ENCODE data around the gene CFAP69.

Gene CFAP69

DNA sequence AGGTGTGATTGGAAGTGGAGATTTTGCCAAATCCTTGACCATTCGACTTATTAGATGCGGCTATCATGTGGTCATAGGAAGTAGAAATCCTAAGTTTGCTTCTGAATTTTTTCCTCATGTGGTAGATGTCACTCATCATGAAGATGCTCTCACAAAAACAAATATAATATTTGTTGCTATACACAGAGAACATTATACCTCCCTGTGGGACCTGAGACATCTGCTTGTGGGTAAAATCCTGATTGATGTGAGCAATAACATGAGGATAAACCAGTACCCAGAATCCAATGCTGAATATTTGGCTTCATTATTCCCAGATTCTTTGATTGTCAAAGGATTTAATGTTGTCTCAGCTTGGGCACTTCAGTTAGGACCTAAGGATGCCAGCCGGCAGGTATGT lies 19.8 kb upstream of the CFAP69 start:
- TF ChIP-seq OSR1 (CRISPR knock-in tag; IDR thresholded peaks at IDR 0.05): no peak
- no peak for TF ChIP-seq TOX (CRISPR knock-in tag; IDR thresholded peaks at IDR 0.05; ENCODE audit: borderline replicate concordance)
- TF ChIP-seq ARNTL (CRISPR knock-in tag; IDR thresholded peaks at IDR 0.05; ENCODE audit: borderline replicate concordance, low read depth): no peak
- TF ChIP-seq POU6F1 (CRISPR knock-in tag; IDR thresholded peaks at IDR 0.05; ENCODE audit: borderline replicate concordance, low read depth): no peak
- no peak for ATAC-seq

- TF ChIP-seq GLIS3 (CRISPR knock-in tag; IDR thresholded peaks at IDR 0.05) (no peak), ZFP3 (CRISPR knock-in tag; IDR thresholded peaks at IDR 0.05) (no peak), ISL1 (CRISPR knock-in tag; IDR thresholded peaks at IDR 0.05) (no peak)
- ATAC-seq: no peak
These were observed 19.4 kb upstream of the CFAP69 start for GRCh38 chr7:90225601-90226000.

- ATAC-seq: no peak
These were observed 17.7 kb upstream of the CFAP69 start for GRCh38 chr7:90227259-90227658.

GRCh38 chr7:90229682-90230081 lies 15.3 kb upstream of the CFAP69 start:
- ATAC-seq: no peak
- TF ChIP-seq ZC3H10 (CRISPR knock-in tag; IDR thresholded peaks at IDR 0.05) (no peak), OSR1 (CRISPR knock-in tag; IDR thresholded peaks at IDR 0.05) (no peak), ZNF70 (CRISPR knock-in tag; IDR thresholded peaks at IDR 0.05) (no peak), ZNF565 (CRISPR knock-in tag; conservative IDR thresholded peaks at IDR 0.05; ENCODE audit: low read depth) (no peak), BACH2 (CRISPR knock-in tag; IDR thresholded peaks at IDR 0.05; ENCODE audit: borderline replicate concordance) (no peak), POU6F1 (CRISPR knock-in tag; IDR thresholded peaks at IDR 0.05; ENCODE audit: borderline replicate concordance, low read depth) (no peak), GLIS3 (CRISPR knock-in tag; IDR thresholded peaks at IDR 0.05) (no peak), RARB (CRISPR knock-in tag; IDR thresholded peaks at IDR 0.05) (no peak), TOX (CRISPR knock-in tag; IDR thresholded peaks at IDR 0.05; ENCODE audit: borderline replicate concordance) (no peak), SNAI2 (CRISPR knock-in tag; IDR thresholded peaks at IDR 0.05) (no peak), TCF4 (CRISPR knock-in tag; IDR thresholded peaks at IDR 0.05; ENCODE audit: borderline replicate concordance) (no peak), PPARA (CRISPR knock-in tag; IDR thresholded peaks at IDR 0.05; ENCODE audit: borderline replicate concordance) (no peak), CSDC2 (CRISPR knock-in tag; IDR thresholded peaks at IDR 0.05) (no peak)
- TF ChIP-seq, protein P1, sequence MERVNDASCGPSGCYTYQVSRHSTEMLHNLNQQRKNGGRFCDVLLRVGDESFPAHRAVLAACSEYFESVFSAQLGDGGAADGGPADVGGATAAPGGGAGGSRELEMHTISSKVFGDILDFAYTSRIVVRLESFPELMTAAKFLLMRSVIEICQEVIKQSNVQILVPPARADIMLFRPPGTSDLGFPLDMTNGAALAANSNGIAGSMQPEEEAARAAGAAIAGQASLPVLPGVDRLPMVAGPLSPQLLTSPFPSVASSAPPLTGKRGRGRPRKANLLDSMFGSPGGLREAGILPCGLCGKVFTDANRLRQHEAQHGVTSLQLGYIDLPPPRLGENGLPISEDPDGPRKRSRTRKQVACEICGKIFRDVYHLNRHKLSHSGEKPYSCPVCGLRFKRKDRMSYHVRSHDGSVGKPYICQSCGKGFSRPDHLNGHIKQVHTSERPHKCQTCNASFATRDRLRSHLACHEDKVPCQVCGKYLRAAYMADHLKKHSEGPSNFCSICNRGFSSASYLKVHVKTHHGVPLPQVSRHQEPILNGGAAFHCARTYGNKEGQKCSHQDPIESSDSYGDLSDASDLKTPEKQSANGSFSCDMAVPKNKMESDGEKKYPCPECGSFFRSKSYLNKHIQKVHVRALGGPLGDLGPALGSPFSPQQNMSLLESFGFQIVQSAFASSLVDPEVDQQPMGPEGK (CRISPR knock-in tag; IDR thresholded peaks at IDR 0.05; ENCODE audit: borderline replicate concordance): no peak

More at GRCh38 chr7:90227259-90227658, 17.7 kb upstream of the CFAP69 start:
- TF ChIP-seq RARB (CRISPR knock-in tag; IDR thresholded peaks at IDR 0.05) (no peak), ZC3H10 (CRISPR knock-in tag; IDR thresholded peaks at IDR 0.05) (no peak), GLIS3 (CRISPR knock-in tag; IDR thresholded peaks at IDR 0.05) (no peak), ZFP30 (CRISPR knock-in tag; IDR thresholded peaks at IDR 0.05) (no peak), ZNF565 (CRISPR knock-in tag; conservative IDR thresholded peaks at IDR 0.05; ENCODE audit: low read depth) (no peak), CREB5 (CRISPR knock-in tag; IDR thresholded peaks at IDR 0.05; ENCODE audit: low read depth) (no peak), SNAI2 (CRISPR knock-in tag; IDR thresholded peaks at IDR 0.05) (no peak), ISL1 (CRISPR knock-in tag; IDR thresholded peaks at IDR 0.05) (no peak), ZFP3 (CRISPR knock-in tag; IDR thresholded peaks at IDR 0.05) (no peak), ARNTL (CRISPR knock-in tag; IDR thresholded peaks at IDR 0.05; ENCODE audit: borderline replicate concordance, low read depth) (no peak), ESRRG (CRISPR knock-in tag; IDR thresholded peaks at IDR 0.05) (no peak), CSDC2 (CRISPR knock-in tag; IDR thresholded peaks at IDR 0.05) (no peak), TOX (CRISPR knock-in tag; IDR thresholded peaks at IDR 0.05; ENCODE audit: borderline replicate concordance) (no peak), ZNF8 (CRISPR knock-in tag; IDR thresholded peaks at IDR 0.05) (no peak)
- TF ChIP-seq, protein P1 (CRISPR knock-in tag; IDR thresholded peaks at IDR 0.05; ENCODE audit: borderline replicate concordance): no peak
- TF ChIP-seq, protein P2, sequence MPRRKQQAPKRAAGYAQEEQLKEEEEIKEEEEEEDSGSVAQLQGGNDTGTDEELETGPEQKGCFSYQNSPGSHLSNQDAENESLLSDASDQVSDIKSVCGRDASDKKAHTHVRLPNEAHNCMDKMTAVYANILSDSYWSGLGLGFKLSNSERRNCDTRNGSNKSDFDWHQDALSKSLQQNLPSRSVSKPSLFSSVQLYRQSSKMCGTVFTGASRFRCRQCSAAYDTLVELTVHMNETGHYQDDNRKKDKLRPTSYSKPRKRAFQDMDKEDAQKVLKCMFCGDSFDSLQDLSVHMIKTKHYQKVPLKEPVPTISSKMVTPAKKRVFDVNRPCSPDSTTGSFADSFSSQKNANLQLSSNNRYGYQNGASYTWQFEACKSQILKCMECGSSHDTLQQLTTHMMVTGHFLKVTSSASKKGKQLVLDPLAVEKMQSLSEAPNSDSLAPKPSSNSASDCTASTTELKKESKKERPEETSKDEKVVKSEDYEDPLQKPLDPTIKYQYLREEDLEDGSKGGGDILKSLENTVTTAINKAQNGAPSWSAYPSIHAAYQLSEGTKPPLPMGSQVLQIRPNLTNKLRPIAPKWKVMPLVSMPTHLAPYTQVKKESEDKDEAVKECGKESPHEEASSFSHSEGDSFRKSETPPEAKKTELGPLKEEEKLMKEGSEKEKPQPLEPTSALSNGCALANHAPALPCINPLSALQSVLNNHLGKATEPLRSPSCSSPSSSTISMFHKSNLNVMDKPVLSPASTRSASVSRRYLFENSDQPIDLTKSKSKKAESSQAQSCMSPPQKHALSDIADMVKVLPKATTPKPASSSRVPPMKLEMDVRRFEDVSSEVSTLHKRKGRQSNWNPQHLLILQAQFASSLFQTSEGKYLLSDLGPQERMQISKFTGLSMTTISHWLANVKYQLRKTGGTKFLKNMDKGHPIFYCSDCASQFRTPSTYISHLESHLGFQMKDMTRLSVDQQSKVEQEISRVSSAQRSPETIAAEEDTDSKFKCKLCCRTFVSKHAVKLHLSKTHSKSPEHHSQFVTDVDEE (CRISPR knock-in tag; IDR thresholded peaks at IDR 0.05): no peak

All from SK-N-SH treated with all-trans-retinoic acid at 6 μM for 48 hours (cell line).